Measurements from ENCODE around the gene CYP26B1.
A peak's percentile ranks its signal among the peaks of the same experiment; 100 is the strongest.

Gene CYP26B1

GRCh38 chr2:72172478-72172877, 24.8 kb upstream of the CYP26B1 start:
- TF ChIP-seq CTCF (IDR thresholded peaks at IDR 0.05; ENCODE audit: low read length, missing control alignments), result no peak
- no peak for DNase-seq (ENCODE audit: low read depth)
- H3K4me3 ChIP-seq (replicated peaks; ENCODE audit: low read depth, low read length), result no peak overlapping the region

- peak; percentile 26 for DNase-seq (ENCODE audit: low read depth)
- no peak for TF ChIP-seq CTCF (IDR thresholded peaks at IDR 0.05; ENCODE audit: low read length, missing control alignments)
- H3K4me3 ChIP-seq (replicated peaks; ENCODE audit: low read depth, low read length), result no peak overlapping the region
Observed at GRCh38 chr2:72166279-72166678, 18.6 kb upstream of the CYP26B1 start.

DNA sequence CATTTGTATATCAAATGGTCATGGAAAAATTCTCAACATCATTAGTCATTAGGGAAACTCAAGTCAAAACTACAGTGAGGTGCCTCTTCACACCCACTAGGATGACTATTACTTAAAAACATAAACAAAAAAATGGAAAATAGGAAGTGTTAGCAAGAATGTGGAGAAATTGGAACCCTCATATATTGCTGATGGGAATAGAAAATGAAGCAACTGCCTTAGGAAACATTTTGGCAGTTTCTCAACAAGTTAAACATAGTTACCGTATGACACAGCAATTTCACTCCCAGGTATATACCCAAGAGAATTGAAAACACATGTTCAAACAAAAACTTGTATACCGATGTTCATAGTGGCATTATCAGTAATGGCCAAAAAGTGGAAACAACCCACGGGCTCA, 18.1 kb upstream of the CYP26B1 start:
- H3K4me3 ChIP-seq (replicated peaks; ENCODE audit: low read depth, low read length), result no peak overlapping the region
- no peak for TF ChIP-seq CTCF (IDR thresholded peaks at IDR 0.05; ENCODE audit: low read length, missing control alignments)
- DNase-seq (ENCODE audit: low read depth), result no peak

GRCh38 chr2:72162574-72162973, 14.9 kb upstream of the CYP26B1 start:
- no peak for TF ChIP-seq CTCF (IDR thresholded peaks at IDR 0.05; ENCODE audit: low read length, missing control alignments)
- H3K4me3 ChIP-seq (replicated peaks; ENCODE audit: low read depth, low read length), result no peak overlapping the region
- no peak for DNase-seq (ENCODE audit: low read depth)

GRCh38 chr2:72159211-72159993, 11.7 kb upstream of the CYP26B1 start:
- no peak for DNase-seq (ENCODE audit: low read depth)
- H3K4me3 ChIP-seq (replicated peaks; ENCODE audit: low read depth, low read length), result no peak overlapping the region
- TF ChIP-seq CTCF (IDR thresholded peaks at IDR 0.05; ENCODE audit: low read length, missing control alignments), result no peak

DNA sequence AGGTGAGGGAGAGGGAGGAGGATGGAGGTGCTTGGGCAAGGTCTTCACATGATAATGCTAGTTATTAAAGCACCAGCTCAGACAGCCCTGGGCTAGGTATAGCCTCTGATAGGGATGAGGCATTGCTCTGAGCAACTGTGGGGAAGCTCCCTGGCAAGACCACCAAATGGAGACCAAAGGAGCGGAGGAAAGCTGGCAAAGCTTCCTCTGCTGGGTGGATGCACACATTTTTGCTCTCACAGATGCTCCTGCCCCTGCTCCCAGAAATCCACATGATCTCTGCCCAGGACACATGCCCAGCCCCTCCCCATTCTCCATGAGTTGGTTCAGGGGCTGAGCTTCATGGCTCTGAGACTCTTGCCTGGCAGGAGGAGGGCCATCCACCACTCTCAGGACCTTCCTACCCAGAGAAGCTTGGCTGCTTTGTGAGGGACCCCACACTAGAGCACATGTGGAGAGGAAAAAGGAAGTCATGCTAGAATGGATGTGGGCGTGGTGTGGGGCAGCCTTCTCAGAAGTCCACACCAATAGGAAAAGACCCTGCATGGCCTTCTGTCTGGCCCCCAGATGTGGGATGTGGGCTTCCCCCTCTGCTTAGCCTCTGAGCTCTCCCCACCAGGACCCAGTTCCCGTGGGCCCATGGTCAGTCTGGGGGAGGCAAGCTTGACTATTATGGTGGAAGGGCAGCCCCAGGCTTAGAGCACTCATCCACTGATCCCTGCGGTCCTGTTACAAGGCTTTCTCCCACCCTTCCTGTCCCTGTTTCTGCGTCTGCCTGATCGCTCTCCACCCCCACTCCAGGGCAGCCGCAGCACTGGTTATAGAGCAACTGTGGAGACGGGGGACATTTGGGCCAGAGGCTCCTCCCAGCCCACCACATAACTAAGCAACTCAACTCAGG, 10.5 kb upstream of the CYP26B1 start:
- H3K4me3 ChIP-seq (replicated peaks; ENCODE audit: low read depth, low read length), result no peak overlapping the region
- no peak for DNase-seq (ENCODE audit: low read depth)
- TF ChIP-seq CTCF (IDR thresholded peaks at IDR 0.05; ENCODE audit: low read length, missing control alignments), result no peak
